Endodermal cell (in vitro differentiated cells): ENCODE measurements around the gene PYM1. TPM values are rescaled to one million over a fixed set of nuclear protein-coding genes. Genes with fewer than 3 reads are reported as not detected.
"Not testable (repeated sequence)": the region's sequence is repeated elsewhere in the genome, so short reads cannot be mapped to it uniquely, and the experiment has no call there.

ENCODE experiments used
- DNase-seq: peaks from one replicate; pipeline ENCODE4 v3.0.0-alpha.2; 2017
- H3K27ac ChIP-seq: 2 replicates; pipeline ENCODE4 v1.5.1; 2013; ENCODE audit warnings: mild to moderate bottlenecking, low read depth, low read length, moderate library complexity
- H3K27me3 ChIP-seq: 2 replicates; pipeline ENCODE4 v1.6.1; 2013; ENCODE audit warnings: mild to moderate bottlenecking, low read length, moderate library complexity; ENCODE audit not compliant: insufficient read depth, control insufficient read depth, poor library complexity, severe bottlenecking
- H3K36me3 ChIP-seq: 2 replicates; pipeline ENCODE4 v1.7.0; 2013; ENCODE audit warnings: mild to moderate bottlenecking, low read length, moderate library complexity; ENCODE audit not compliant: control insufficient read depth, insufficient read depth
- H3K4me1 ChIP-seq: one replicate; pipeline ENCODE4 v1.7.0; 2013; ENCODE audit warnings: low read length; ENCODE audit not compliant: control insufficient read depth, insufficient read depth
- H3K4me3 ChIP-seq: 2 replicates; pipeline ENCODE4 v1.5.1; 2013; ENCODE audit warnings: mild to moderate bottlenecking, low read length, moderate library complexity
- H3K9ac ChIP-seq: 2 replicates; pipeline ENCODE4 v1.6.1; 2013; ENCODE audit warnings: mild to moderate bottlenecking, low read length, moderate library complexity; ENCODE audit not compliant: poor library complexity, severe bottlenecking; ENCODE audit errors: extremely low read depth
- H3K9me3 ChIP-seq: 2 replicates; pipeline ENCODE4 v1.6.1; 2013; ENCODE audit warnings: mild to moderate bottlenecking, low read length, moderate library complexity; ENCODE audit not compliant: control insufficient read depth
- H3K27ac Mint-ChIP-seq: 2 replicates; pipeline ENCODE4 v1.8.0; 2020; ENCODE audit warnings: mixed read lengths
- H3K27me3 Mint-ChIP-seq: 2 replicates; pipeline ENCODE4 v1.8.0; 2021; ENCODE audit warnings: mild to moderate bottlenecking, mixed read lengths; ENCODE audit not compliant: insufficient read depth
- H3K36me3 Mint-ChIP-seq: 2 replicates; pipeline ENCODE4 v1.8.0; 2020; ENCODE audit warnings: low read depth, mixed read lengths
- H3K4me1 Mint-ChIP-seq: 2 replicates; pipeline ENCODE4 v1.8.0; 2020; ENCODE audit warnings: mixed read lengths
- H3K4me3 Mint-ChIP-seq: 2 replicates; pipeline ENCODE4 v1.8.0; 2020; ENCODE audit warnings: mild to moderate bottlenecking, moderate library complexity, mixed read lengths
- H3K9me3 Mint-ChIP-seq: 2 replicates; pipeline ENCODE4 v1.8.0; 2020; ENCODE audit warnings: mild to moderate bottlenecking, mixed read lengths
- CTCF ChIP-seq: fragments of 200-600 bp; sonication (generic); conservative IDR thresholded peaks from 2 replicates; pipeline ENCODE4 v1.5.0; 2021; ENCODE audit warnings: antibody characterized with exemption, mild to moderate bottlenecking
- WGBS, 2 experiments: methylation state at CpG; one replicate each; pipeline versions ENCODE4 v1.1.5 to v1.1.7; 2013; ENCODE audit warnings: missing lambda C conversion rate in 2 of 2, mixed read lengths in 1 of 2; ENCODE audit not compliant: insufficient coverage in 1 of 2, insufficient read length in 1 of 2; 5-methylcytosine and 5-hydroxymethylcytosine counted together
- total RNA-seq, 2 donors: library from RNA; stranded (reverse); fragmentation: NEBNext Ultra II Directional in 1 of 2; extraction: Animal tissue kit (Norgen Biotek cat#: 25700) in 1 of 2; gene quantifications; 2 replicates in 1 of 2; 3 replicates in 1 of 2; pipeline ENCODE4 v1.2.1, GENCODE V29; 2021

The PYM1 gene
- total RNA-seq, 2 donors from 2014 or later: 76.1 to 79.4 TPM

DNA sequence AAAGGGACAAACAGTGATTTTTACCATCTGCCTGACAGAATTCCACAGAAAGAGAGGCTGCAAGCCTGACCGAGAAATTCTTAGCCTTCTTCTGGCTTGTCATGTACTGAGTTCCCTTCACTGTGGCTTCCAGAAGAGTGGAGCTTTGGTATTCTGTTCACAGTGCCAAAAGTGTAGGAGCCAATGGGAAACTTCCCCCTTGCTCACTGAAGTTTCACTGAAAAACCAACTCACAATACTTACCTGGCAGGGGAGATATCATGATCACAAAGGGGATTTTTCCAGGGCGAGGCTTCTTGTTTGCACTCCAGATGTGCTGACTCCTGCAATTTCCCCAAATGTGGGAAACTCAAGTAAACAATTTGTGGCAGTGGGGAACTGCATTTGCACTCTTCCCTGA is 53.3 kb downstream of the PYM1 start:
- no peak overlapping the region for H3K9ac ChIP-seq
- WGBS, 2 experiments: 81 to 100% methylated on average over 2 of the region's 2 CpGs
- no peaks in the 10 kb centered on the region for H3K27me3 ChIP-seq
- Mint-ChIP-seq H3K27ac (no peak overlapping the region), H3K27me3 (no peaks in the 10 kb centered on the region), H3K9me3 (peaks cover 15% of the 10 kb centered on the region), H3K4me3 (no peak overlapping the region), H3K4me1 (peaks cover 12% of the 10 kb centered on the region), H3K36me3 (peaks cover 6% of the 10 kb centered on the region)
- no peaks in the 10 kb centered on the region for H3K36me3 ChIP-seq
- no peak for TF ChIP-seq CTCF
- peaks cover 13% of the 10 kb centered on the region for H3K9me3 ChIP-seq
- DNase-seq: no peak
- H3K4me1 ChIP-seq: peaks cover 3% of the 10 kb centered on the region
- H3K4me3 ChIP-seq: no peak overlapping the region
- no peak overlapping the region for H3K27ac ChIP-seq

- WGBS, 2 experiments: 80 to 96% methylated on average over 1 to 3 of the region's 3 CpGs
- H3K4me1 Mint-ChIP-seq, H3K36me3 Mint-ChIP-seq, H3K27me3 Mint-ChIP-seq, H3K4me3 ChIP-seq, H3K4me3 Mint-ChIP-seq, H3K9me3 ChIP-seq, H3K27ac Mint-ChIP-seq, DNase-seq, H3K27me3 ChIP-seq, H3K27ac ChIP-seq, H3K36me3 ChIP-seq, H3K4me1 ChIP-seq, H3K9ac ChIP-seq: not testable (repeated sequence)
- H3K9me3 Mint-ChIP-seq: peaks cover 17% of the 10 kb centered on the region
These were observed 61.2 kb downstream of the PYM1 start for GRCh38 chr12:55866454-55867004.

- Histone ChIP-seq H3K4me3 (no peak overlapping the region), H3K4me1 (no peaks in the 10 kb centered on the region), H3K36me3 (no peaks in the 10 kb centered on the region), H3K9ac (no peak overlapping the region), H3K27me3 (no peaks in the 10 kb centered on the region), H3K27ac (no peak overlapping the region), H3K9me3 (peaks cover 10% of the 10 kb centered on the region)
- peaks cover 17% of the 10 kb centered on the region for H3K9me3 Mint-ChIP-seq
- H3K4me3 Mint-ChIP-seq: no peak overlapping the region
- H3K4me1 Mint-ChIP-seq: no peaks in the 10 kb centered on the region
- no peak for TF ChIP-seq CTCF
- no peak overlapping the region for H3K27ac Mint-ChIP-seq
- no peak for DNase-seq
- no peaks in the 10 kb centered on the region for H3K36me3 Mint-ChIP-seq
- no peaks in the 10 kb centered on the region for H3K27me3 Mint-ChIP-seq
- 96 to 100% methylated on average over 2 of the region's 2 CpGs for WGBS, 2 experiments
These were observed 62.4 kb downstream of the PYM1 start for GRCh38 chr12:55865327-55865726.

- H3K9me3 Mint-ChIP-seq: peaks cover 17% of the 10 kb centered on the region
- not testable (repeated sequence) for H3K4me3 Mint-ChIP-seq, H3K9me3 ChIP-seq, H3K27me3 ChIP-seq, H3K27ac ChIP-seq, H3K4me3 ChIP-seq, H3K27me3 Mint-ChIP-seq, H3K36me3 Mint-ChIP-seq, H3K27ac Mint-ChIP-seq, H3K4me1 Mint-ChIP-seq, H3K4me1 ChIP-seq, H3K9ac ChIP-seq, H3K36me3 ChIP-seq, DNase-seq
- WGBS, 2 experiments: 96 to 100% methylated on average over 1 to 7 of the region's 13 CpGs
These were observed 64.8 kb downstream of the PYM1 start for GRCh38 chr12:55862931-55863330.
